HL-60 (cell line): ENCODE measurements around the gene CENPX.

ENCODE experiments used
- DNase-seq, 2 experiments: peaks; one replicate each; pipeline ENCODE4 v3.0.0-alpha.2; 2010 to 2020; ENCODE audit warnings: low read depth in 1 of 2, low spot score in 1 of 2
- H3K27ac ChIP-seq: fragments of 250-450 bp; sonication (Bioruptor Pico); replicated peaks from 2 replicates; pipeline ENCODE4 v1.5.1; 2020; ENCODE audit warnings: mild to moderate bottlenecking, moderate library complexity
- H3K27me3 ChIP-seq: fragments of 250-450 bp; sonication (Bioruptor Pico); 2 replicates; pipeline ENCODE4 v1.5.1; 2021; ENCODE audit warnings: mild to moderate bottlenecking, moderate library complexity; ENCODE audit not compliant: insufficient read depth, poor library complexity, severe bottlenecking
- H3K4me3 ChIP-seq: replicated peaks from 2 replicates; pipeline ENCODE4 v1.5.1; 2011; ENCODE audit warnings: mild to moderate bottlenecking, control low read depth, low read length; ENCODE audit not compliant: insufficient read depth
- CTCF ChIP-seq: IDR thresholded peaks from one replicate; pipeline ENCODE4 v1.5.1; 2011; ENCODE audit warnings: low read length, control low read depth, inconsistent platforms; ENCODE audit not compliant: insufficient read depth
- GABPA ChIP-seq: IDR thresholded peaks from 2 replicates; pipeline ENCODE4 v1.6.1; 2012; ENCODE audit warnings: low read depth
- POLR2AphosphoS5 ChIP-seq: IDR thresholded peaks from 2 replicates; pipeline ENCODE4 v1.6.1; 2012; ENCODE audit warnings: low read depth
- REST ChIP-seq: IDR thresholded peaks from 2 replicates; pipeline ENCODE4 v1.6.1; 2012; ENCODE audit warnings: low read depth; ENCODE audit not compliant: insufficient replicate concordance
- SPI1 ChIP-seq: IDR thresholded peaks from 2 replicates; pipeline ENCODE4 v1.6.1; 2012; ENCODE audit warnings: low read depth, mild to moderate bottlenecking, borderline replicate concordance

CENPX gene

GRCh38 chr17:82048571-82048971 lies 25.9 kb upstream of the CENPX start:
- Histone ChIP-seq H3K27me3 (no peaks in the 10 kb centered on the region), H3K27ac (no peak overlapping the region), H3K4me3 (no peak overlapping the region)
- TF ChIP-seq GABPA (no peak), REST (no peak), CTCF (no peak)
- DNase-seq, result no peak

GRCh38 chr17:82047914-82048570 lies 25.4 kb upstream of the CENPX start:
- no peaks in the 10 kb centered on the region for H3K27me3 ChIP-seq
- no peak overlapping the region for H3K4me3 ChIP-seq
- no peak for DNase-seq
- TF ChIP-seq GABPA (no peak), SPI1 (no peak), CTCF (no peak), POLR2AphosphoS5 (no peak), REST (no peak)
- H3K27ac ChIP-seq, result no peak overlapping the region

- TF ChIP-seq POLR2AphosphoS5 (no peak), REST (no peak), GABPA (no peak), SPI1 (no peak), CTCF (no peak)
- Histone ChIP-seq H3K4me3 (no peak overlapping the region), H3K27me3 (no peaks in the 10 kb centered on the region), H3K27ac (no peak overlapping the region)
- no peak for DNase-seq
Measured at GRCh38 chr17:82047379-82047778, 24.7 kb upstream of the CENPX start.
